ENCODE data around the gene KIAA1328. TPM values are rescaled to one million over a fixed set of nuclear protein-coding genes. Genes with fewer than 3 reads are reported as not detected.

Gene KIAA1328
- total RNA-seq, 1 donor: 6.0 TPM

DNA sequence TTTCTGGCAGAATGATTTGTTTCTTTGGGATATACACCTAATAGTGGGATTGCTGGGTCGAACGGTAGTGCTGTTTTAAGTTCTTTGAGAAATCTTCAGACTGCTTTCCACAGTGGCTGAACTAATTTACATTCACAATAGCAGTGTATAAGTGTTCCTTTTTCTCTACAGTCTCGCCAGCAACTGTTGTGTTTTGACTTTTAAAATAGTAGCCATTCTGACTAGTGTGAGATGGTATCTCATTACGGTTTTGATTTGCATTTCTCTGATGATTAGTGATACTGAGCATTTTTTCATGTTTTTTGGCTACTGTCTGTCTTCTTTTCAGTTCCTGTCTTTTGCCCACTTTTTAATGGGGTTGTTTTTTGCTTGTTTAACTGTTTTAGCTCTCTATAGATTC, 306.2 kb downstream of the KIAA1328 start:
- TF ChIP-seq CTCF (IDR thresholded peaks at IDR 0.05; ENCODE audit: insufficient read depth, low read depth, low read length): no peak
- H3K4me3 ChIP-seq (ENCODE audit: low read depth, low read length): no peak overlapping the region
- no peak for DNase-seq (ENCODE audit: low read depth)

DNA sequence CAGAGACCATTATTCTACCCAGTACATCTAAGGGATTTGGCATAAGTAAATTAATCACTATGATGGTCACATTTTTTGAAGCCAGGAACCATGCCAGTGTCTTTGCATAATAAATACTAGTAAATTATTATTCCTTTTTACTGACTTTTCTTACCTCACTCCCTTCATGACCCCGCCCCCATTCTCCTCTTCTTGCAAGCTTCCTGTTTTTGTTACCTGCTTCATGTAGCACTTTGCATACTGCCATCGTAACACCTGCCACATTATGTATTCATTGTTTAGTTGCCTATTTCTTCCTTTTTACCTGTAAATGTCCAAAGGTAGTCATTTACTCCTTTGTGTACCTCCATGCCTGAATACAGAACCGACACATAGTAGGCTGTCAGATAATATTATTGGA, 309.5 kb downstream of the KIAA1328 start:
- H3K4me3 ChIP-seq (ENCODE audit: low read depth, low read length): no peak overlapping the region
- TF ChIP-seq CTCF (IDR thresholded peaks at IDR 0.05; ENCODE audit: insufficient read depth, low read depth, low read length): no peak
- no peak for DNase-seq (ENCODE audit: low read depth)

DNA sequence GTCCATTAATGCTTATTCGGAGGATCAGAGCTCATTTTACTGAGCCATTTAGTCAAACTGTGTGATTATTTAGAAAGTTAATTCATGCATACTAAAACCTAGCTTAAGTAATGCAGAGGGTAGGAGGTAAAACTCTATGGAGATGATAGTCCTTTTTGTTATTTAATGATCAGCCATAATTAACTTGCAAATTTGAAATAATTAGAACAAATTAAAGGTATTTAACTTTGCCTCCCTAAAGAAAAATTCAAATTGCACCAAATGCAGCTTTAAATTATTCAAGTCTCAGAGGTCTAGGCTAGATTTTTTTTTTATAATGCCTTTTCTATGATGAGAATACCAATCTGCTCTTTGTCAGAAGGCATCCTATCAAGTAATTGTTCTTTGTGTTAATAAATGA, 310.9 kb downstream of the KIAA1328 start:
- no peak for DNase-seq (ENCODE audit: low read depth)

DNA sequence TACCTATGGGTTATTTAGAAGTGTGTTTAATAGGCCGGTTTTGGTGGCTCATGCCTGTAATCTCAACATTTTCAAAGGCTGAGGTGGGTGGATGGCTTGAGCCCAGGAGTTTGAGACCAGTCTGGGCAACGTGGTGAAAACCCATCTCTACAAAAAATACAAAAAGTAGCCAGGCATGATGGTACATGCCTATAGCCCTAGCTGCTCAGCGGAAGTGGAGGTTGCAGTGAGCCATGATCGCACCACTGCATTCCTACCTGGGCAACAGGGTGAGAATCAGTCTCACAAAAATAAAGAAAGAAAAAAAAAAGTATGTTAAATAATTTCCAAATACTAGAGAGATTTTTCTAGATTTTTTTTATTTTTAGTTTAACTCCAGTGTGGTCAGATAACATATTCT, 316.0 kb downstream of the KIAA1328 start:
- no peak for DNase-seq (ENCODE audit: low read depth)
- no peak overlapping the region for H3K4me3 ChIP-seq (ENCODE audit: low read depth, low read length)
- TF ChIP-seq CTCF (IDR thresholded peaks at IDR 0.05; ENCODE audit: insufficient read depth, low read depth, low read length): no peak

More for the DNA sequence above, 310.9 kb downstream of the KIAA1328 start:
- no peak overlapping the region for H3K4me3 ChIP-seq (ENCODE audit: low read depth, low read length)
- TF ChIP-seq CTCF (IDR thresholded peaks at IDR 0.05; ENCODE audit: insufficient read depth, low read depth, low read length): no peak

DNA sequence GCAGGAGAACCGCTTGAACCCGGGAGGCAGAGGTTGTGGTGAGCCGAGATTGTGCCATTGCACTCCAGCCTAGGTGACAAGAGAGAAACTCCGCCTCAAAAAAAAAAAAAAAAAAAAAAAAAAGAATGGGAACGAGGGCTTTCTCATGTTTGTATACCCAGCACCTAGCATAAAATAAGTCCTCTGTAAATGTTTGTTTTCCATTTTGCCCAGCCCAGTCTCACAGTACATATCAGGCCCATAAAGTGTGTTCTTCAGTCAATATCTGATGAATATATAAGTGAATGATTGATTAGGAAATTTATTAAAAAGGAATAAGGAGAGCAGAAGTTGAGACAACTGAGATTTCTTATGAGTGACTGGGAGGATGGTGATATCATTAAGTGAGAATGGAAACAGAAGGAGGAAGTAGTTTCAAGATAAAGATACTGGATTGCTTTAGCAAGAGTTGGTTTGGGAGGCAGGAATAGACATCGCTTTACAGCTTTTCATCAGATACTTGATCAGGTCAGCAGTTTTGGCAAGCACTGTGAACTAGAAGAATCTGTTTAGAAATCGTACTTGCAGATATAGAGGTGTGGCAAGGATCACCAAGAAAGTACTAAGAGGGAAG, 327.5 kb downstream of the KIAA1328 start:
- DNase-seq (ENCODE audit: low read depth): peak; percentile 0
- no peak overlapping the region for H3K4me3 ChIP-seq (ENCODE audit: low read depth, low read length)
- TF ChIP-seq CTCF (IDR thresholded peaks at IDR 0.05; ENCODE audit: insufficient read depth, low read depth, low read length): no peak

- no peak overlapping the region for H3K4me3 ChIP-seq (ENCODE audit: low read depth, low read length)
- no peak for DNase-seq (ENCODE audit: low read depth)
- no peak for TF ChIP-seq CTCF (IDR thresholded peaks at IDR 0.05; ENCODE audit: insufficient read depth, low read depth, low read length)
Observed at GRCh38 chr18:37160038-37160820, 331.3 kb downstream of the KIAA1328 start.
